Measurements from ENCODE around the gene ARID5B.

The ARID5B gene

DNA sequence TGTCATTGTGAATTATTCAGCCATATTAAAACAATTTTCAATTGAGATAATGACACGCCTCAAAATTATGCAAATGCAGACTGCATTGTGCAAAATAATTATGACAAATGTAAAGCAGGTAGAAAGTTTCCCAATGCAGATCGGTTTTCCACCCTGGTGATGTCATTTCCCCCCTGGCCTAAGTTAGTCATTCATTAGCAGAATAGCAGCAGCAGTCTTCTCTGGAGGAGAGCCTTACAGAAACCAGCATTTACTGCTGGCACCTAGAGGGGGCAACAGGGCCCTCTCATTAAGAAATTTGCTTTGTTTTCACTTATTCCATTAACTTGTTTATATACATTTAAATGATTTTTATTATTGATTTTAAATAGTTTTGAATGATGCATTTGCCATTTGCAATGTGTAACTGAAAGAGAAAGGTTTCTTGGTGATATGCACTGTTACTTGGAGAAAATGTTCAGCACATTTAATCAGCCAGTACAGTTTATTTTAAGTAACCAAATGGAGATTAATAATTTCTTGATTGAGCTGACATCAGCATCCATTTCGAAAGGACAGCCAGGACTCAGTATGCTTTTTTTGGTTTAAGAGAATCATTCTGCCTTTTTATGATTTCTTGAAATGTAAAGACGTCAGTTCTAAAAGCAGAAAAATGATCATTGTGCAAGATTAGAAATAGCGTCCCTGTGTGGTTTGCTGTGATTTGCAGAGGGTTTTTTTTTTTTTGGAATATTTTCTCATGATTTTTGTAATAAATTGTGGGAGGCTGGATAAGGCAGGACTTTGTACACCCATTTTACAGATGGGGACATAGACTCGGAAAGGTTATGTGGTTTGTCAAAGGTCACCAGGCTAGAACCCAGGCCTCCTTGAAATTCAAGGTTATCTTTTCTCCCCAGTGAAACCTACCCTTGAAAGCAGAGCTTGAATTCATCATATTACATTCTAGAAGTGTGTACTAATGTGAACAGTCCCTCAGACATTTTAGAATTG, 3.5 kb downstream of the ARID5B start:
- FAIRE-seq (no peak), DNase-seq (ENCODE audit: insufficient read length, low spot score) (peak; percentile 63)

DNA sequence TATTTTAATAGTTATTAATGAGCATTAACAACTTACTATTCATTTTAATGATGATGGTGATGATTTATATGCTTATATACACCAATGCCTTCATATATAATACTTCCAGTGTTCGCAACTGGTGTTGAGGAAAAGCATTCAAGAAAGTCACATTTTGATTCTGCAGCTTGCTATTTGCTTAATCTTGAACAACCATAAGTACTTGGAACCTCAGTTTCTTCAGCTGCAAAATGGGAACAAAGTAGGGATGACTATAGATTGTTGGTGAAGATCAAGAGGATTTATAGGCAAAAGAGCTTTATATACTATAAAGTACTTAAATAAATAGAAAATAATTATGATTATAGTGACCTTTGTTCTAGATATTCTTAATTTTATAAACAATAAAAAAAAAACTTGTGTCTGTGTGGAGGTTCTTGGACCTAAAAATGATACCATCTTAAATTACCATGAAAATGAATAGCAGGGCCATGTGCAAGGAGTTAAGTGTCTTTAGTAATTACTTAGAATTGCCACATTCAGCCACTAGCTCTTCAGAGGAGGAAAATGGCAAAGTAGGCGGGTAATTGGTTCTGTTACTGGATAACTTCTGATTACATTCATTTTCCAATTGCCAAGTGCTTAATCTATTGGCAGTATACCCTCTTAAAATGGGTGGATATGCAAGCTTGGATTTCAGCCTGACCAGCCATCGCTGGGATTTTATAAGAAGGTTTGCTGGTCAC, 4.5 kb downstream of the ARID5B start:
- DNase-seq (ENCODE audit: insufficient read length, low spot score) (no peak), FAIRE-seq (no peak)

GRCh38 chr10:61906562-61906901, 5.0 kb downstream of the ARID5B start:
- no peak for FAIRE-seq

DNA sequence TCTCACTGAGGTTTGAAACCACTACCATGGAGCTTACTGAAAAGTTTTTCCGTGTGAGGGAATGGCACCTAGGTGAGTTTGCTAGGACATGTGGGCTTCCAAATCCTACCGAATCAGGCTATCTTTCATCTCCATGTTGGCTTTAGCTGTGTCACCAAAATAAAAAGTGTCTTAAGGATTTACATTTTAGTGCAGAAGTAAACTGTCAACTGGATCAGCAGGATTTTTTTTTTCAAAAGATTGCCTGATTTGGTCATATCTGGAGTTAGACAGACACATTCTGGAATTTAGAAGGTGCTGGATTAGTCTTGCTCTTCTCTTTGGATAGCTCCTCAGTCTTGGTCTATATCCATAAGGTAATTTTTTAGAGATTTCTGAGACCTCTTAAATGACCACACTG, 5.5 kb downstream of the ARID5B start:
- DNase-seq (ENCODE audit: insufficient read length, low spot score): no peak
- FAIRE-seq: no peak

More at GRCh38 chr10:61906562-61906901, 5.0 kb downstream of the ARID5B start:
- no peak for DNase-seq (ENCODE audit: insufficient read length, low spot score)

GRCh38 chr10:61907587-61907986, 6.1 kb downstream of the ARID5B start:
- no peak for DNase-seq (ENCODE audit: insufficient read length, low spot score)
- FAIRE-seq: no peak

GRCh38 chr10:61910226-61910805, 8.8 kb downstream of the ARID5B start:
- no peak for FAIRE-seq

GRCh38 chr10:61910894-61911293, 9.4 kb downstream of the ARID5B start:
- no peak for DNase-seq (ENCODE audit: insufficient read length, low spot score)
- FAIRE-seq: no peak

More at GRCh38 chr10:61910226-61910805, 8.8 kb downstream of the ARID5B start:
- DNase-seq (ENCODE audit: insufficient read length, low spot score): no peak

DNA sequence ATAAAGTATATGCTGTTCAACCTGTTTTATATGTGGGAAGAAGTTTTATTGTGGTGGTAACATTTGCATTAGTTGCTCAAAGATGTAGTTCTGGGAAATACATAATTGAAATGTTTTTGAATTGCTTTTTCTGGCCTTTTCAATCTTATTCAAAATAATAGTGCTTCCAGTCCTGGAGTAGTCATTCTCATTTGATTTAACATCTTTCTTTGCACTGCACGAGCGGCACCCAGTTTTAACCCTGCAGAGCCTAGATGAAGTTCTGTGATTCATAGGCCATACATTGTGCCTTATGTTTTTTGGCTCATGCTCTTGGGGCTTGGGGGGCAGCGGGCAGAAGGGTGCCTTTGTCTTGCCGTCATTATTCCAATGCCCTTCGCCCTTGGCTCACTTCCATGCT, 9.9 kb downstream of the ARID5B start:
- DNase-seq (ENCODE audit: insufficient read length, low spot score) (no peak), FAIRE-seq (no peak)

DNA sequence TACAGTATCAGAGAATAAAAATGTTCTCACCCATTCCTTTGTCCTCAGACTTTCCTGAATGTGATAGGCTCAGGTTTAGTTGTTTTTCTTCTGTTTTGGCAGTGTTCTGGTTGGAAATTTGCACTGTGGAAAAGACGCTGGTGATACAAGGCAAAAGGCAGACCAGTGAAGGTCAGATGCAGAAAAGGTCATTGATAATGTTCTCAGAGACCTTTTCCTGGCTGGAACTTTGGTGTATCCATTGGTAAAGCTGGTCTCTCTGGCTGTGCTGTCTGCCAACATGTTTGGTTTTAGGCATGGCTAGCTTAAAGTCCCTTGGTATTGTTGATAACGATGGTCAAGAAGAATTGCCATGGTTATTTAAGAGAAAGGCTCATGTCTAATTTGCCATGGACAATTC, 11.5 kb downstream of the ARID5B start:
- no peak for DNase-seq (ENCODE audit: insufficient read length, low spot score)
- no peak for FAIRE-seq

GRCh38 chr10:61918140-61918539, 16.6 kb downstream of the ARID5B start:
- FAIRE-seq (no peak), DNase-seq (ENCODE audit: insufficient read length, low spot score) (no peak)

DNA sequence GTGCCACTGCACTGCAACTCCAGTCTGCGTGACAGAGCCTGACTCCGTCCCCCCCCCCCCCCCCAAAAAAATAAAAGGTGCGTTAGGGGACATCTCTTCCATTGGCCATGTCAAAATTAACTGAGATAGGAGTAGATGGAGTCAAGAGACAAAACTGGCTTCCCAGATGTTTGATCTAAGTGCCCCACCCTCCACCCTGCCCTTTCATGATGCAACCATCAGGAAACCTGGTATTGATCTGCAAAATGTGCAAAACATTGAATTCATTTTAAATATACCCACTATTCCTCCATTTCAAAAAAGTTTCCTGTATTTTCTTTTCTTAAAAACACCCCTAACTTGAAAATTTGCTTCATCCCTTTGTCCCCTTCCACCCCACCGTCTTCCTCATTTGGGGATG, 17.5 kb downstream of the ARID5B start:
- FAIRE-seq: no peak
- DNase-seq (ENCODE audit: insufficient read length, low spot score): no peak

GRCh38 chr10:61919646-61920215, 18.2 kb downstream of the ARID5B start:
- FAIRE-seq: no peak

GRCh38 chr10:61921143-61921542, 19.6 kb downstream of the ARID5B start:
- DNase-seq (ENCODE audit: insufficient read length, low spot score) (no peak), FAIRE-seq (no peak)

More at GRCh38 chr10:61919646-61920215, 18.2 kb downstream of the ARID5B start:
- DNase-seq (ENCODE audit: insufficient read length, low spot score): no peak

GRCh38 chr10:61923210-61923949, 21.9 kb downstream of the ARID5B start:
- DNase-seq (ENCODE audit: insufficient read length, low spot score) (no peak), FAIRE-seq (no peak)

- no peak for FAIRE-seq
These were observed 22.4 kb downstream of the ARID5B start for GRCh38 chr10:61923950-61924274.

GRCh38 chr10:61929555-61929954, 28.1 kb downstream of the ARID5B start:
- FAIRE-seq (no peak), DNase-seq (ENCODE audit: insufficient read length, low spot score) (no peak)

More at GRCh38 chr10:61923950-61924274, 22.4 kb downstream of the ARID5B start:
- no peak for DNase-seq (ENCODE audit: insufficient read length, low spot score)

- FAIRE-seq (no peak), DNase-seq (ENCODE audit: insufficient read length, low spot score) (no peak)
These were observed 30.3 kb downstream of the ARID5B start for GRCh38 chr10:61931620-61932332.

GRCh38 chr10:61933859-61934555, 32.5 kb downstream of the ARID5B start:
- DNase-seq (ENCODE audit: insufficient read length, low spot score) (no peak), FAIRE-seq (no peak)

DNA sequence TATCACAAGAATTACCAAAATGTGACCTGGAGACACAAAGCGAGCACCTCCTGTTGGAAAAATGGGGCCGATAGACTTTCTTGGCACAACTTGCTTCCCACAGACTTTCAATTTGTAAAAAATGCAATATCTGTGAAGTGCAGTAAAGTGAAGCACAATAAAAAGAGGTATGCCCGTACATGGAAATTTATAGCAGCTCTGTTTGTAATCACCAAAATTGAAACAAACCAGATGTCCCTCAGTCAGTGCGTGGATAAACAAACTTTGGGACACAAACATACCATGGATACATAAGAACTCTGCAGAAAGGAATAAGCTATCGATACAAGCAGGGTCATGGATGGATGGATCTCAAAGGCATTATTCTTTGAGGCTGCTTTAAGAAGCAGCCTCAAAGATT, 33.6 kb downstream of the ARID5B start:
- DNase-seq (ENCODE audit: insufficient read length, low spot score) (no peak), FAIRE-seq (no peak)

All from HTR-8/SVneo (cell line).